Neural cell (in vitro differentiated cells): ENCODE measurements around the gene CMBL.

ENCODE experiments used
- CTCF ChIP-seq: fragments of 450-650 bp; IDR thresholded peaks from 2 replicates; pipeline ENCODE4 v1.5.1; 2014; ENCODE audit warnings: antibody characterized with exemption, mild to moderate bottlenecking, moderate library complexity; ENCODE audit not compliant: poor library complexity, severe bottlenecking
- EP300 ChIP-seq: fragments of 450-650 bp; conservative IDR thresholded peaks from 2 replicates; pipeline ENCODE4 v1.6.1; 2014; ENCODE audit warnings: antibody characterized with exemption, mild to moderate bottlenecking, moderate library complexity; ENCODE audit not compliant: poor library complexity, severe bottlenecking
- POLR2AphosphoS5 ChIP-seq: IDR thresholded peaks from 2 replicates; pipeline ENCODE4 v1.6.1; 2012
- RAD21 ChIP-seq: fragments of 450-650 bp; conservative IDR thresholded peaks from 2 replicates; pipeline ENCODE4 v1.6.1; 2014; ENCODE audit warnings: antibody characterized with exemption, mild to moderate bottlenecking, moderate library complexity
- TAF1 ChIP-seq: IDR thresholded peaks from 2 replicates; pipeline ENCODE4 v1.6.1; 2012; ENCODE audit warnings: low read depth

- TF ChIP-seq CTCF (no peak), TAF1 (no peak), EP300 (no peak), POLR2AphosphoS5 (no peak), RAD21 (no peak)
Measured at GRCh38 chr5:10330511-10331230, 23.0 kb upstream of the CMBL start.
